OCI-LY1 (cell line): ENCODE data around the gene PTGDR.

Source experiments
- H2AFZ ChIP-seq: fragments of 200-600 bp; sonication (generic), shearing (Covaris generic); 2 replicates; pipeline ENCODE4 v1.6.0; 2014; ENCODE audit warnings: antibody characterized with exemption, mild to moderate bottlenecking, low read length
- H3F3A ChIP-seq: fragments of 200-600 bp; sonication (generic), shearing (Covaris generic); 2 replicates; pipeline ENCODE4 v1.6.0; 2014; ENCODE audit warnings: mild to moderate bottlenecking, antibody characterized with exemption, low read length, moderate library complexity; ENCODE audit not compliant: insufficient read depth
- H3K27ac ChIP-seq: fragments of 200-600 bp; sonication (generic); 2 replicates; pipeline ENCODE4 v1.5.1; 2014; ENCODE audit warnings: low read length, mixed run types, mild to moderate bottlenecking, low read depth; ENCODE audit not compliant: poor library complexity, severe bottlenecking
- H3K27me3 ChIP-seq: fragments of 200-600 bp; sonication (generic); 2 replicates; pipeline ENCODE4 v1.6.0; 2014; ENCODE audit warnings: antibody characterized with exemption, mild to moderate bottlenecking, low read length, moderate library complexity; ENCODE audit not compliant: insufficient read depth
- H3K36me3 ChIP-seq: fragments of 200-600 bp; sonication (generic); 2 replicates; pipeline ENCODE4 v1.6.1; 2014; ENCODE audit warnings: mild to moderate bottlenecking, antibody characterized with exemption, low read length, moderate library complexity, mixed read lengths; ENCODE audit not compliant: insufficient read depth
- H3K4me1 ChIP-seq: fragments of 200-600 bp; sonication (generic); 2 replicates; pipeline ENCODE4 v1.5.1; 2014; ENCODE audit warnings: mild to moderate bottlenecking, low read length, moderate library complexity; ENCODE audit not compliant: insufficient read depth, severe bottlenecking
- H3K4me2 ChIP-seq: fragments of 200-600 bp; sonication (generic), shearing (Covaris generic); 2 replicates; pipeline ENCODE4 v1.6.1; 2014; ENCODE audit warnings: low read length
- H3K4me3 ChIP-seq: fragments of 200-600 bp; sonication (generic); 2 replicates; pipeline ENCODE4 v1.5.1; 2014; ENCODE audit warnings: low read length, low read depth, mild to moderate bottlenecking, mixed read lengths; ENCODE audit not compliant: poor library complexity, severe bottlenecking
- H3K79me2 ChIP-seq: fragments of 200-600 bp; shearing (Covaris generic); 2 replicates; pipeline ENCODE4 v1.6.1; 2016; ENCODE audit warnings: mixed run types, low read length, mixed read lengths; ENCODE audit not compliant: insufficient read depth
- H3K9ac ChIP-seq: fragments of 200-600 bp; sonication (generic), shearing (Covaris generic); 2 replicates; pipeline ENCODE4 v1.6.1; 2014; ENCODE audit warnings: mild to moderate bottlenecking, low read length, mixed read lengths
- H3K9me2 ChIP-seq: fragments of 200-600 bp; sonication (generic), shearing (Covaris generic); 2 replicates; pipeline ENCODE4 v1.6.1; 2014; ENCODE audit warnings: low read depth, mild to moderate bottlenecking, low read length, mixed read lengths
- H3K9me3 ChIP-seq: fragments of 200-600 bp; shearing (Covaris generic); 2 replicates; pipeline ENCODE4 v1.6.1; 2014; ENCODE audit warnings: low read length, mixed read lengths
- H4K20me1 ChIP-seq: fragments of 200-600 bp; sonication (generic), shearing (Covaris generic); 2 replicates; pipeline ENCODE4 v1.6.0; 2016; ENCODE audit warnings: mild to moderate bottlenecking, low read length; ENCODE audit not compliant: insufficient read depth
- EZH2 ChIP-seq: fragments of 200-600 bp; sonication (generic), shearing (Covaris generic); IDR thresholded peaks from 2 replicates; pipeline ENCODE4 v1.8.0; 2017; ENCODE audit warnings: borderline replicate concordance, mixed run types, mild to moderate bottlenecking, antibody characterized with exemption, low read length, moderate library complexity, mixed read lengths
- TF ChIP-seq, protein P1 (sequence below): fragments of 200-600 bp; sonication (generic), shearing (Covaris generic); IDR thresholded peaks from 2 replicates; pipeline ENCODE4 v1.5.1; 2017; ENCODE audit warnings: mild to moderate bottlenecking, antibody characterized with exemption, low read length, moderate library complexity, mixed read lengths

PTGDR gene

GRCh38 chr14:52299692-52300278 is 32.3 kb downstream of the PTGDR start:
- TF ChIP-seq, protein P1, sequence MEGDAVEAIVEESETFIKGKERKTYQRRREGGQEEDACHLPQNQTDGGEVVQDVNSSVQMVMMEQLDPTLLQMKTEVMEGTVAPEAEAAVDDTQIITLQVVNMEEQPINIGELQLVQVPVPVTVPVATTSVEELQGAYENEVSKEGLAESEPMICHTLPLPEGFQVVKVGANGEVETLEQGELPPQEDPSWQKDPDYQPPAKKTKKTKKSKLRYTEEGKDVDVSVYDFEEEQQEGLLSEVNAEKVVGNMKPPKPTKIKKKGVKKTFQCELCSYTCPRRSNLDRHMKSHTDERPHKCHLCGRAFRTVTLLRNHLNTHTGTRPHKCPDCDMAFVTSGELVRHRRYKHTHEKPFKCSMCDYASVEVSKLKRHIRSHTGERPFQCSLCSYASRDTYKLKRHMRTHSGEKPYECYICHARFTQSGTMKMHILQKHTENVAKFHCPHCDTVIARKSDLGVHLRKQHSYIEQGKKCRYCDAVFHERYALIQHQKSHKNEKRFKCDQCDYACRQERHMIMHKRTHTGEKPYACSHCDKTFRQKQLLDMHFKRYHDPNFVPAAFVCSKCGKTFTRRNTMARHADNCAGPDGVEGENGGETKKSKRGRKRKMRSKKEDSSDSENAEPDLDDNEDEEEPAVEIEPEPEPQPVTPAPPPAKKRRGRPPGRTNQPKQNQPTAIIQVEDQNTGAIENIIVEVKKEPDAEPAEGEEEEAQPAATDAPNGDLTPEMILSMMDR, result peak; percentile 60
- no peak for TF ChIP-seq EZH2
- no peaks in the 10 kb centered on the region for H3K9me2 ChIP-seq

DNA sequence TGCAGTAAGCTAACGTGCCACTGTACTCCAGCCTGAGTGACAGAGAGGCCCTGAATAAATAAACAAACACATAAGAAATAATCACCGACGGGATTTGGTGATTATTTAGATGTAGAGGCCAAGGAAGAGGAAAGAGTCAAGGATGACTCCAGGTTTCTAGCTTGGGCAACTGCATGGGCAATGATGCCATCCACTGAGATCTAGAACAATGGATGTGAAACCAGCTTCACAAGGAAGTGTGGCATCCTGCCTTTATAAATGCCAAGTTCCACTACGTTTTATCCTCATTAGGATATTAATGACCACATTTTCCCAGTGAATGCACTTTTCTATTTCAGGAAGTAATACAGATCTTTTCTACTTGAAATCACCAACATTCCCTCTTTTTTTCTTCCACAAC is 35.7 kb downstream of the PTGDR start:
- Histone ChIP-seq H3K36me3 (no peaks in the 10 kb centered on the region), H2AFZ (no peak overlapping the region), H3K27ac (no peak overlapping the region), H3K79me2 (no peaks in the 10 kb centered on the region), H3K9ac (no peak overlapping the region), H3K9me3 (no peaks in the 10 kb centered on the region), H3K9me2 (no peaks in the 10 kb centered on the region), H3K4me1 (no peaks in the 10 kb centered on the region), H4K20me1 (no peaks in the 10 kb centered on the region), H3K27me3 (no peaks in the 10 kb centered on the region), H3K4me3 (no peak overlapping the region), H3K4me2 (no peak overlapping the region), H3F3A (no peaks in the 10 kb centered on the region)
- no peak for TF ChIP-seq EZH2
- TF ChIP-seq, protein P1, result no peak

More at GRCh38 chr14:52299692-52300278, 32.3 kb downstream of the PTGDR start:
- H3F3A ChIP-seq, result no peaks in the 10 kb centered on the region
- H3K27me3 ChIP-seq, result no peaks in the 10 kb centered on the region
- no peaks in the 10 kb centered on the region for H3K36me3 ChIP-seq
- no peaks in the 10 kb centered on the region for H3K79me2 ChIP-seq
- H3K9me3 ChIP-seq, result no peaks in the 10 kb centered on the region
- H4K20me1 ChIP-seq, result no peaks in the 10 kb centered on the region
- H3K4me1 ChIP-seq, result no peaks in the 10 kb centered on the region
- no peak overlapping the region for H3K4me3 ChIP-seq
- H3K4me2 ChIP-seq, result no peak overlapping the region
- H3K9ac ChIP-seq, result no peak overlapping the region
- H2AFZ ChIP-seq, result no peak overlapping the region
- H3K27ac ChIP-seq, result no peak overlapping the region

DNA sequence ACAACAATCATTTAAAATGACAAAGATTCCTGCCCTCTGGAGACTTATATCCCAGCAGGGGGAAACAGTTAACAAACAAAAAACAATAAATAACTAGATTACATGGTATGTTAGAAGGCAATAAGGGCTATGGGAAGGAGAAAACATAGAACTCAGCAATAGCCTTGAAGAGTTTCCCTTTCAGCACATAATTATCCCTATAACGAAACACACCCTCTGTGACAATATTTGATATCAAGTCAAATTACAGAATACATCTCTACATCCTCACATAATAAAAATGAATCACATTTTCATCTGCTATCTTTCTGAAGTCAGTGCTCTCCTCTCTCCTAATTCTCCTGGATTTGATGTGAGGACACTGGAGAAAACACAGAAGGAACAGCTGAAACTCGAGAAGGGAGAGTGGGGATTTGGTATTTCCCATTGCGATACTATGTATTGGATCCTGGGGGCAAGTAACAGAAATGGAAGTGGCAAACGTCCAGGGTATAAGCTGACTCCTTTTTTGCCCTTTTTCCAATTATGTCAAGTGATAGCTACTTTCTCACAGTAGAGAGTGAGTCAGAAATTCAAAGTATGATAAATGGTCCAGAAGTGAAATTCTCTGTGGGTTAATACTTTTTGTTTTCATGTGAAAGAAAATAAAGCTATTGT is 36.9 kb downstream of the PTGDR start:
- H3K9me2 ChIP-seq, result no peaks in the 10 kb centered on the region
- H3K4me1 ChIP-seq, result no peaks in the 10 kb centered on the region
- H3F3A ChIP-seq, result no peaks in the 10 kb centered on the region
- no peaks in the 10 kb centered on the region for H3K27me3 ChIP-seq
- no peaks in the 10 kb centered on the region for H4K20me1 ChIP-seq
- no peak for TF ChIP-seq EZH2
- TF ChIP-seq, protein P1, result no peak
- no peaks in the 10 kb centered on the region for H3K36me3 ChIP-seq
- no peak overlapping the region for H2AFZ ChIP-seq
- no peak overlapping the region for H3K27ac ChIP-seq
- H3K9ac ChIP-seq, result no peak overlapping the region
- H3K4me3 ChIP-seq, result no peak overlapping the region
- no peaks in the 10 kb centered on the region for H3K79me2 ChIP-seq
- H3K9me3 ChIP-seq, result no peaks in the 10 kb centered on the region
- no peak overlapping the region for H3K4me2 ChIP-seq
